ENCODE results near the gene TOMM5.

DNA sequence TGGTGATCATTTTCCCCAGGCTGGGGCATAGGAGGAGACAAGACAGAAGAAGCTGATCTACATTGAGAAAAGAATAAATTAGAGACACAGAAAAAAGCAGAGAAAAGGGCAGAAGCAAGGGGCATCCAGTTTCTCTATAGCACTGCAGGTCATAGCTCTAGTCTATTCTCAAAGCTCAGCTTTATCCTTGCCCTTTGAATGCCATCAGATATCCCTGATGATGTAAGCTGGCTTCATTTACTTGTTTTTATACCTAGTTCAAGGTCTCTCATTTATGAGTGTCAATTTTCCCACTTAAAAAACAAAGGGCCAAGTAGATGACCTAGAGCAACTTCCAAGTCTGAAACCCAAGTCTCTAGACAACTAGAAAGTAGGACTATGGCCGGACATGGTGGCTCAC is 48.9 kb downstream of the TOMM5 start:
- TF ChIP-seq EZH2 (IDR thresholded peaks at IDR 0.05; ENCODE audit: borderline replicate concordance, insufficient read depth, low read length, poor library complexity, severe bottlenecking): no peak
- TF ChIP-seq, protein P1, sequence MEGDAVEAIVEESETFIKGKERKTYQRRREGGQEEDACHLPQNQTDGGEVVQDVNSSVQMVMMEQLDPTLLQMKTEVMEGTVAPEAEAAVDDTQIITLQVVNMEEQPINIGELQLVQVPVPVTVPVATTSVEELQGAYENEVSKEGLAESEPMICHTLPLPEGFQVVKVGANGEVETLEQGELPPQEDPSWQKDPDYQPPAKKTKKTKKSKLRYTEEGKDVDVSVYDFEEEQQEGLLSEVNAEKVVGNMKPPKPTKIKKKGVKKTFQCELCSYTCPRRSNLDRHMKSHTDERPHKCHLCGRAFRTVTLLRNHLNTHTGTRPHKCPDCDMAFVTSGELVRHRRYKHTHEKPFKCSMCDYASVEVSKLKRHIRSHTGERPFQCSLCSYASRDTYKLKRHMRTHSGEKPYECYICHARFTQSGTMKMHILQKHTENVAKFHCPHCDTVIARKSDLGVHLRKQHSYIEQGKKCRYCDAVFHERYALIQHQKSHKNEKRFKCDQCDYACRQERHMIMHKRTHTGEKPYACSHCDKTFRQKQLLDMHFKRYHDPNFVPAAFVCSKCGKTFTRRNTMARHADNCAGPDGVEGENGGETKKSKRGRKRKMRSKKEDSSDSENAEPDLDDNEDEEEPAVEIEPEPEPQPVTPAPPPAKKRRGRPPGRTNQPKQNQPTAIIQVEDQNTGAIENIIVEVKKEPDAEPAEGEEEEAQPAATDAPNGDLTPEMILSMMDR (IDR thresholded peaks at IDR 0.05; ENCODE audit: poor library complexity, severe bottlenecking): no peak
- TF ChIP-seq SMC3 (conservative IDR thresholded peaks at IDR 0.05; ENCODE audit: poor library complexity): no peak
- TF ChIP-seq TAF1 (IDR thresholded peaks at IDR 0.05; ENCODE audit: low read depth): no peak
- no peak for TF ChIP-seq MXI1 (conservative IDR thresholded peaks at IDR 0.05; ENCODE audit: poor library complexity, severe bottlenecking)
- no peak for TF ChIP-seq EP300 (conservative IDR thresholded peaks at IDR 0.05; ENCODE audit: poor library complexity, severe bottlenecking)
- TF ChIP-seq, protein P2, sequence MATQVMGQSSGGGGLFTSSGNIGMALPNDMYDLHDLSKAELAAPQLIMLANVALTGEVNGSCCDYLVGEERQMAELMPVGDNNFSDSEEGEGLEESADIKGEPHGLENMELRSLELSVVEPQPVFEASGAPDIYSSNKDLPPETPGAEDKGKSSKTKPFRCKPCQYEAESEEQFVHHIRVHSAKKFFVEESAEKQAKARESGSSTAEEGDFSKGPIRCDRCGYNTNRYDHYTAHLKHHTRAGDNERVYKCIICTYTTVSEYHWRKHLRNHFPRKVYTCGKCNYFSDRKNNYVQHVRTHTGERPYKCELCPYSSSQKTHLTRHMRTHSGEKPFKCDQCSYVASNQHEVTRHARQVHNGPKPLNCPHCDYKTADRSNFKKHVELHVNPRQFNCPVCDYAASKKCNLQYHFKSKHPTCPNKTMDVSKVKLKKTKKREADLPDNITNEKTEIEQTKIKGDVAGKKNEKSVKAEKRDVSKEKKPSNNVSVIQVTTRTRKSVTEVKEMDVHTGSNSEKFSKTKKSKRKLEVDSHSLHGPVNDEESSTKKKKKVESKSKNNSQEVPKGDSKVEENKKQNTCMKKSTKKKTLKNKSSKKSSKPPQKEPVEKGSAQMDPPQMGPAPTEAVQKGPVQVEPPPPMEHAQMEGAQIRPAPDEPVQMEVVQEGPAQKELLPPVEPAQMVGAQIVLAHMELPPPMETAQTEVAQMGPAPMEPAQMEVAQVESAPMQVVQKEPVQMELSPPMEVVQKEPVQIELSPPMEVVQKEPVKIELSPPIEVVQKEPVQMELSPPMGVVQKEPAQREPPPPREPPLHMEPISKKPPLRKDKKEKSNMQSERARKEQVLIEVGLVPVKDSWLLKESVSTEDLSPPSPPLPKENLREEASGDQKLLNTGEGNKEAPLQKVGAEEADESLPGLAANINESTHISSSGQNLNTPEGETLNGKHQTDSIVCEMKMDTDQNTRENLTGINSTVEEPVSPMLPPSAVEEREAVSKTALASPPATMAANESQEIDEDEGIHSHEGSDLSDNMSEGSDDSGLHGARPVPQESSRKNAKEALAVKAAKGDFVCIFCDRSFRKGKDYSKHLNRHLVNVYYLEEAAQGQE (IDR thresholded peaks at IDR 0.05; ENCODE audit: borderline replicate concordance): no peak

Data from neural cell (in vitro differentiated cells).